ENCODE data around the gene SP6. TPM values are rescaled to one million over a fixed set of nuclear protein-coding genes. Genes with fewer than 3 reads are reported as not detected.
A peak's percentile ranks its signal among the peaks of the same experiment; 100 is the strongest.

Gene SP6
- total RNA-seq, 1 donor from 2014 or later: 0.08 TPM

DNA sequence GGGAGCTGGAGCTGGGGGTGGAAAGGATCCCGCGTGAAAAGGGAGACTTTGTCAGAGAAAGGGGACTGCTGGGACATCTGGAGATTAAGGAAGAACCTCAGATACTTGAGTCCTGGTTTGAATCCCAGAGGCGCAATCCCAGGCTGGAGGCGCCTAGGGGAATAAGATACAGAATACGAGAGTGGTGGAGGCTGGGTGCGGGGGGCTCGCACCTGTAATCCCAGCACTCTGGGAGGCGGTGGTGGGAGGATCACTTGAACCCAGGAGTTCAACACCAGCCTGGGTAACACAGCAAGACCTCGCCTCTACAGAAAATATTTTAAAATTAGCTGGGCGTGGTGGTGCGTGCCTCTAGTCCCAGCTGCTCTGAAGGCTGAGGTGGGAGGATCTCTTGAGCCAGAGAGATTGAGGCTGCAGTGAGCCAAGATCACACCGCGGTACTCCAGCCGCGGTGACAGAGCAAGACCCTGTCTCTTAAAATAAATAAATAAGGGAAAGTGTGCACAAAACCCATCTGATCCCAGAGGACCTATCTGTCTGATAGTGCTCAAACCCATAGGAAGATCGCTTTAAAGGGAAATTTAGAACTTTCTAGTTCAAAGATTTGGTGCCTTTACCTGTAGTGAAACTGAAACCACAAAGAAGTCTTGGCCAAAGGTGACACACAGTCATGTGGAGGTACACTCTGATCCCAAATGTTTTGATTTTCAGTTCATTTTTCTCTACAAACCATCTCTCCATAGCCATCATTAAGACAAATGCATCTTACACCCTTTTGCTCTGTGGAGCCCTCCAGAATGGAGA lies 9.3 kb downstream of the SP6 start:
- intact Hi-C loops (cut with DNase I): loop anchor here (2.0 to 5.0 kb wide), 3 partner anchors 47 to 131 kb away; partner anchors contain the start of gene CDK5RAP3
- ATAC-seq (ENCODE audit: poor library complexity) (no peak), DNase-seq (no peak)

DNA sequence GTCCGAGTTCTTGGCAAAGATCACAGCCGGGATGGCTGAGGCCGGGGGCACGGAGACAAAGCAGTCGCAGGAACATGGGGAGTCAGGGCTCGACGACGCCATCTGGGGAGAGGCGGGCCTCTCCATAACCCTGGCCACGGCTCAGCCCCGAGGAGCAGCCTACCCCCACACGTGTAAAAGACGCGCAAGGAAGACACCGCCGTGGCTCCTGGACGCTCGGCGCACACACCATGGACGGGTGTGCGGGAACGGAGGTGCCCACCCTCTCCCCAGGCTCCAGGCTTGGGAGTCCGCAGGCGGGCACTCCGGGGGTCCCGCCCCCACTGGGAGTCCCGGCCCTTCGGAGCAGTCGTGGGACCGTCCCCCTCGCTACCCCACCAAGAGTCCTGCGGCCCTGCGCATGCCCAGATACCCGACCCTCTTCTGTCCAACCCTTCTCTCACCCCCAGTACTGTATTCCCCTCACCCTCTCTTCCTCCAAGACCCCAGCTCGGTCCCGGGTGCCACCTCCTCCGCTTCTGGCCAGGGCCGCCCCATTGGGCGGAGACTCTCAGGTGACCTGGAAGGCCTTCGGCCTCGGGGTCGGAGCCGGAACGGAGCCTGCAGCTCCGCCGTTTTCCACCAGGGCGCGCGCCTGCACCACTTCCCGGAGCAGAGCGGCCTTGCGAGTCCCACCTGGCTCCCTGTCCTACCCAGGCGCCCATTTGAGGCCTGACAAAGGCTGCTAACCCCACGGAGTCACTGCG lies 10.0 kb downstream of the SP6 start, which contains the start of gene SCRN2:
Gene SCRN2, minus strand, starts transcription at position 532 of the 746 bp plus-strand sequence. Its CDS starts 430 bp downstream, at position 102.
- intact Hi-C loops (cut with DNase I): loop anchor here (5.0 kb wide), 2 partner anchors 106 to 131 kb away; partner anchors contain the start of gene CDK5RAP3
- peak; percentile 96 for DNase-seq
- peak; percentile 96 for ATAC-seq (ENCODE audit: poor library complexity)

DNA sequence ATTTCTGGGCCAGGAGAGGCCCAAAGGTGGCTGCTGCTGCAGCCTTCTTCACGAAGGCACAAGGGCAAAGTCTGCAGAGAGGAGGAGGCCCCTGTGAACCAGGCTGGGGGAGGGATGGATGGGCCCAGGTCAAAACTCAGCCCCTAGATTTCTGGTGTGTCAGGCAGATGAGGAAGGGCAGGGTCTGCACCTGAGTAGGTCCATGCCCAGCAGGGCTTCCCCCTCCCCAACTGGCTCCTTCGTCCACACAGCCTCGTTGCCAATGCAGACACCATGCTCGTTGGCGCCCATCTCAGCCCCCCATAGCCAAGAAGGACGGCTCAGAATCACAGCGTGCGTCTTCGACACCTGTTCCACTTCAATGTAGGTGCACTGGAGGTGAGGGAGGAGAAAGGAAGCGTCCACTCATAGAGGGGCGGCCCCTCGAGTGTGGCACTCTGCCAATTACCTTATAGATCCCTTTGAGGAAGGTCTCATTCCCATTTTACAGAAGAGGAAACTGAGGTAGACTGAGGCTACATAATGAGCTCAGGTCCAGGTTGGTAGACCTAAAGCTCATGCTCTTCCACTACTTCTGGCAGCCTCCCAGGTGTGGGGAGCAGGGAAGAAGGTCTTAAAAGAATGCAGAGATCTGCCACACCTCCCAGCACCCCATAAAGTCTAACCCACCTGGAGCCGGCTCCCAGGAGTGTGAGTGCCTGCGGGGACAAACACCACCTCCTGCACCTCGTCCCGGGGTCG lies 10.8 kb downstream of the SP6 start:
- ATAC-seq (ENCODE audit: poor library complexity) (no peak), DNase-seq (no peak)

DNA sequence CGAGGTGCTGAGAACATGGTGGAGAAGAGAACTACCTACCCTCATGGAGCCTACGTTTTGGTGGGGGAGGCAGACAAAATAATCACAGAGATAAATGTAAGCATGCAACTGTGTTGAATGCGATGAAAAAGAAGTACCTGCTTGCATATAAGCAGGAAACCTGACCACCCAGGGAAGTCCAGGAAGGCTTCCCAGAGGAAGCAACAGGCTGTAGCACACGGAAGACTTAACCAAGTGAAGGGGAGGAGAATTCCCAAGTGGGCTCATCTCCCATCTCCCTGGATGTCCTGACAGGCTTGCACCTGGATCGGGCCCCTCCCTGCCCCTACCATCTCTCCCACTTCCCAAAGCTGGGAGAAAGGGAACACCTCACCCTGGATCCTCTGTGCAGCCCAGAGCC lies 11.9 kb downstream of the SP6 start:
- intact Hi-C loops (cut with DNase I): no loop called here
- no peak for ATAC-seq (ENCODE audit: poor library complexity)
- no peak for DNase-seq

More for the DNA sequence above, 10.8 kb downstream of the SP6 start:
- intact Hi-C loops (cut with DNase I): loop anchor here (5.0 kb wide), 2 partner anchors 107 to 132 kb away; partner anchors contain the start of gene CDK5RAP3

DNA sequence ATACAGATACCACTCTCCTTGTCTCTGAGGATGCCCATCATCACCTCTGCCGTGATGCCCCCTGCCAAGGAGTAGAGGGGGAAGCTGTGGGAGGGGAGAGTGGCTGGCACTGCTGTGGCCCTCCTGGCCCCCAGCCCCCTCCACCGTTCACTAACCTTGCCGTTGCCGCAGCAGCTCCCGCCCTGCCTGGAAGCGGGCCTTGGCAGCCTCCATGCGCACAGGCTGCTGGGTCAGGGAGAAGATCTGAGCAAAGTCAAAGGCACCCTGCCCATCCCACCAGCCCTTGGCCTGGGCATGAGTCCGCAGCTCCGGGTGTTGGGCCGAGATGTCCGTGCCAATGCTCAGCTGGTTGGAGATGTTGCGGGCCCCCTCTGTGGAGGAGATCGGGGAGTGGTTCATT lies 12.3 kb downstream of the SP6 start:
- DNase-seq (no peak), ATAC-seq (ENCODE audit: poor library complexity) (no peak)
- intact Hi-C loops (cut with DNase I): no loop called here

DNA sequence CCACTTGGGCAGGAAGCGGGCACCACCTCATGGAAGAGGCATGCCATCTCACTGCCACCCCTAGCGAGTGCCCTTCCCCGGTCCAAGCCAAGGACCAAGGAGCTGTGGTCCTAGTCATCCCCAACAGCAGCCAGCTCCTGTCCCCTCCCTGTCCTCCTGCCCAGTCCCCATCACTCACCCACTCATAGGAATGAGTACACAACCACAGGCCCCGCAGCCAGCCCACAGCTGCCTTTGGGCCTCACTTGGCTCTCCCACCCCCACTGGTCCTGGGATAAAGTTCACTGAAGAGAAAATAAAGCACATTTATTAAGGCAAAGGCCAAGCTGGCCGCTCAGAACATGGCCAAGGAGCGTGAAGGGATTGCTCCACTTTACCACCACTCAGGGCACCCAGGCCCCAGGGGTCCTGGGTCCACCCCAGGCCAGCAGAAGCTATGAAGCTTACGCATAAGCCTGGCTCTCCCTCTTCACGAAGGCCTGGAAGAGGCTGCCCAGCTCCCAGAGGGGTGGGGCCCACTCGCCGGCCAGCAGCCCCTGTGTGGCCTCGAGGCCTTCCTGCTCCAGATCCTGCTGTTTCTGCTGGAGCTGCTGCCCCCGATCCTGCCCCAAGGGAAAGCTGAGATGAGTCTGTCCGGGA lies 13.4 kb downstream of the SP6 start:
- DNase-seq (peak; percentile 57), ATAC-seq (ENCODE audit: poor library complexity) (no peak)
- intact Hi-C loops (cut with DNase I): no loop called here

DNA sequence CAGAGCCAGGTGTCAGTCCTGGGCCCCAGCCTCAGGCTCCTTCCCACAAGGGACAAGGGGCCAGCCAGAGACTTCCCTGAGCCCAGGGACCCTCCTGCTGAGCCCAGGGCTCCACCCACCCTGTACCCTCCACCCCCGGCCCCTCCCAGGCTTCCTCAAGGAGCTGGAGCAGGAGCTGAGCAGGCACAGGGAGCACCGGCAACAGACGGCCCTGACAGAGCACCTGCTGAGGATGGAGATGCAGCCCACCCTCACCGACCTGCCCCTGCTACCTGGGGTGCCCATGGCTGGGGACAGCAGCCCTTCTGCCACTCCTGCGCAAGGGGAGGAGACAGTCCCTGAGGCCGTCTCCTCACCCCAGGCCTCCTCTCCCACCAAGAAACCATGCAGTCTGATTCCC lies 14.4 kb downstream of the SP6 start:
- ATAC-seq (ENCODE audit: poor library complexity) (no peak), DNase-seq (no peak)
- intact Hi-C loops (cut with DNase I): no loop called here

DNA sequence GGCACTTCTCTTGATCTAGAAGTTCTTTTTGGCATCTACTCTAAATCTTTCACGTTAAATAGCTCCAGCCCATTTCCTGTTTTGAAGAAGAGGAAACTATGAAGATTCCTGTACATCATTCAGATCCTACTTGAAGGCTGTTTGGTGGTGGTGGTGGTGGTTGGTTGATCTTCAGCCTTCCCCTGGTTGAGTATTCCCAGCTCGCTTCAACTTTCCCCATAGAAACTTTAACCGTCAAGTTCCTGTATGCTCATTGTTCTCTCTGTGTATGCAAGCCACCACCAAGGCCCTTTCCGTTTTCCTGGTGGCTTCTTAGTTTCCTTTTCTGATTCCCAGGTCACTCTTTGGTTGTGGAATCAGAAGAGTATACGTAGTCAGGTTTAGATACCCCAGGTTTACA lies 16.2 kb downstream of the SP6 start:
- intact Hi-C loops (cut with DNase I): no loop called here
- DNase-seq (no peak), ATAC-seq (ENCODE audit: poor library complexity) (no peak)

DNA sequence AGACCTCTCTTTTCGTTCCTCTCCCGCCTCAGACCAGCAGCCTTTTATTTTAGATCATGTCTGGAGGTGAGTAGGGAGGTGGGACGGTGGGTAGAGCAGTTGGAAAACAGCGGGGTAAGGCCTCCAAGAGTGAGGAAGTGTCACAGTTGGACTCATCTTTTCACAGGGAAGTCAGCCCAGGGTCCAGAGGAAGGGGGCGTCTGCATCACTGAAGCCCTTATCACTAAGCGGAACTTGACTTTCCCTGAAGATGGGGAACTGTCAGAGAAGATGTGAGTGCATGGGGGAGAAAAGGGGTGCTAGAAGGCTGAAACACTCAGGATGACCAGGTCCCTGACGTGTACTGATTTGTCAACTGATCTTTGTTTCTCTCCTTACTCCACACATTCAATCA lies 19.0 kb downstream of the SP6 start:
- ATAC-seq (ENCODE audit: poor library complexity) (peak; percentile 6), DNase-seq (no peak)
- intact Hi-C loops (cut with DNase I): no loop called here

DNA sequence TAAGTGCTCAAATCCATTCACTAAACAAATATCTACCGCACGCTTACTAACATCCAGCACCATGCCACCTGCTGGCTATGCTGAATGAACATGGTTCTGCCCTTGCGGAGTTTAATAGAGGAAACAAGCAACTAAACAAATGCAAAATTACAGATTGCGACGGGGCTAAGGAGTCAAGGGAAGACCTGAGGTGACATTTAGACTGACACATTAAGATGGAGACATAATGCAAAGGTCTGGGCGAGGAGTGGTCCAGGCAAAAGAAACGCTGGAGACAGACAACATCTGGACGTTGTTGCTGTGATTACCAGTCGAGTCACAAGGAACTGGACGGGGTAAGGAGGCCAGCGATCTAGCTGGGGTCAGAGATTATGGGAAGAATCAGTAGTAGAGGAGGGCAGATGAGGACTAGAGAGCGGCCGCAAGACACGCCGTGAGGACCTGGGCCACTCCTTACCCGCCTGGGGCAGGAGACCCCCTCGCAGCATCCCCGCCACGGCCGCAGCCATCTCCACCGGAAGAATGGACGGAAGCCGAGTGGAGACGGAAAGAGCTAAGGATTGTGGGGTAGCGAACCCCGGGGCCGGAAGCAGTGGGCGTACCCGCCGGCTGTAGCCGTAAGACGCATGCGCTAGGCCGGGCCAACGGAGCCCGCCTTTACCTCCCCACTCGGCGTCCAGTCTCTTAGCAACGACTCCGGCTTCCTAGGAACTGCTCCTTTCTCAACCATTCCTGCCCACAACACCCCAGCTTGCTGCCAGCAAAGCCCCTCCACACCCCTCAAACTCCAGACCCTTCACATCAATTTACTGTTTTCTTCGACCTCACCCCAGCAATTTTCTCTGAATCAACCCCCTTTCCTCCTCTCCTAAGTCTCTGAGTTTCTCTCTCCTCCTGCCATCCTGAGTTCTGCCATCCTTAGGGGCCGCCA lies 19.7 kb downstream of the SP6 start, which contains the start of the genes LRRC46 and MRPL10:
Gene LRRC46, plus strand, starts transcription at position 668 of the 931 bp plus-strand sequence. CDS start 320 bp downstream, outside the sequence.
Gene MRPL10, minus strand, starts transcription at position 539 of the 931 bp plus-strand sequence. Its CDS starts 30 bp downstream, at position 509.
- DNase-seq: peak; percentile 96
- peak; percentile 98 for ATAC-seq (ENCODE audit: poor library complexity)
- intact Hi-C loops (cut with DNase I): no loop called here

DNA sequence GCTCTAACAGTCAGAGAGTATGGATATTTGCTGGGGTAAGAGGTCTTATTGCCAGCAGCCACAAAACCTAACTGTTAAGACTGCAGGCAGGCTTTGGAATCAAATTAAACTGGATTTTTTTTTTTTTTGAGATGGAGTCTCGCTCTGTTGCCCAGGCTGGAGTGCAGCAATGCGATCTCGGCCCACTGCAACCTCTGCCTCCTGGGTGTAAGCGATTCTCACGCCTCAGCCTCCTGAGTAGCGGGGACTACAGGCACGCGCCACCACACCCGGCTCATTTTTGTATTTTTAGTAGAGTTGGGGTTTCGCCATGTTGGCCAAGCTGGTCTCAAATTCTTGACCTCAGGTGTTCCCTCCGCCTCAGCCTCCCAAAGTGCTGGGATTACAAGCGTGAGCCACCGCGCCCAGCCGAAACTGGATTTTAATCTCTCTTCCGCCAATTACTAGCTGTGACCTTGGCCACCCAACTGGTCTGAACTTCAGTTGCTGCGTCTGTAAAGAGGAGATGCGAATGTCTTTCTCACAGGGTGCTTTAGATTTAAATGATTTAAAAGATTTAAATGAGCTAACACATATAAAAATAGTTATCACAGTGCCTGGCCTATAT lies 20.5 kb downstream of the SP6 start:
- DNase-seq: no peak
- intact Hi-C loops (cut with DNase I): no loop called here
- ATAC-seq (ENCODE audit: poor library complexity): no peak

DNA sequence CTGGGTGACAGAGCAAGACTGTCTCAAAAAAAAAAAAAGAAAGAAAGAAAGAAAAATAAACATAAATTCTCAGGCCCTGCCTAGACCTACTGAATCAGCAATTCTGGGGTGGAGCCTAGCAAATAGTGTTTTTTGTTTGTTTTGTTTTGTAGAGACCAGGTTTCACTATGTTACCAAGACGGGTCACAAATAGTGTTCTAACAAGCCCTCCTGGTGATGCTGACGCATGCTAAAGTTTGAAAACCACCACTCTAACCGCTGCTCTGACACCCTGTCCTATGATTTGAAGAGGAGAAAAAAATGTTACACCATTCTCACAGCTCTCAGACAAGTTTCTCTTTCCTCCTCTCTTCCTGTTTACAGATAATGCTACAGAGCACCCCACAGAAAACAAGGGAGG lies 21.1 kb downstream of the SP6 start:
- intact Hi-C loops (cut with DNase I): no loop called here
- DNase-seq (no peak), ATAC-seq (ENCODE audit: poor library complexity) (no peak)

DNA sequence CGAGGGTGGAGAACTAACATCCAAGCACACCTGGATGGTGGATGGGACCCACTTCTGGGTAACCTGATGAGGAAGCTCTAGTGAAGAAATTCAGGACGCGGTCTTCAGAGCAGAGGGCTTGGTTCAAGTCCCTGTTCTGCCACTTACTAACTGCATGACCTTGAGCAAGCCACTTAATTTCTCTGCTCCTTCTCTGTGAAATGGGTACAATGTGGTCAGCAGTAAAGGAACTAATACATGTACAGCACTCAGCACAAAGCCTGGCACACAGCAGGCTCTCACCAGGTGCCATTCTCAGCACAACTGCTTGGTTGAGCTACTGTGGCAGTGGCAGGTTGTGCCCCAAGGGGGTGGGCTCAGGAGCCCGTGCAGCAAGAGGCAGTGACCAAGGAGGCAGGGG lies 27.4 kb downstream of the SP6 start:
- DNase-seq: no peak
- no peak for ATAC-seq (ENCODE audit: poor library complexity)
- intact Hi-C loops (cut with DNase I): no loop called here

DNA sequence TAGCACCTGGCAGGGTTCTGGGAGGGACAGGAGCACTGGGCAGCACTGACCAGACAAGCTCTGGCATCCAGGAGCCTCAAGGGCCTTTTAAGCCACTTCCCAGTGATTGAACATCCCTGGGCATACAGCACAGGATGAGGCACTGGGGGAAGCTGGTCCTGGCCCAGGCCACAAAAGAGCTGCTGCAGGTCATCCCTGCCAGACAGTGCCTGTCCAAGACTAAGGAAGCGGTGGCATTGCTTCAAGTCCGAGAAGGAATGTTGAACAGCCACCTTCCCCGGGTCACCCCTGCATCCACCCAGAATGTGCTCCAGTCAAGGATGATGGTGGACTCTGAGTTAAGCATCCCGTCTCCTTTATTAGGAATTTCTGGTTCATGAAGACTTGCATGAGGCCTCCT lies 28.2 kb downstream of the SP6 start:
- no peak for ATAC-seq (ENCODE audit: poor library complexity)
- DNase-seq: peak; percentile 3
- intact Hi-C loops (cut with DNase I): no loop called here

DNA sequence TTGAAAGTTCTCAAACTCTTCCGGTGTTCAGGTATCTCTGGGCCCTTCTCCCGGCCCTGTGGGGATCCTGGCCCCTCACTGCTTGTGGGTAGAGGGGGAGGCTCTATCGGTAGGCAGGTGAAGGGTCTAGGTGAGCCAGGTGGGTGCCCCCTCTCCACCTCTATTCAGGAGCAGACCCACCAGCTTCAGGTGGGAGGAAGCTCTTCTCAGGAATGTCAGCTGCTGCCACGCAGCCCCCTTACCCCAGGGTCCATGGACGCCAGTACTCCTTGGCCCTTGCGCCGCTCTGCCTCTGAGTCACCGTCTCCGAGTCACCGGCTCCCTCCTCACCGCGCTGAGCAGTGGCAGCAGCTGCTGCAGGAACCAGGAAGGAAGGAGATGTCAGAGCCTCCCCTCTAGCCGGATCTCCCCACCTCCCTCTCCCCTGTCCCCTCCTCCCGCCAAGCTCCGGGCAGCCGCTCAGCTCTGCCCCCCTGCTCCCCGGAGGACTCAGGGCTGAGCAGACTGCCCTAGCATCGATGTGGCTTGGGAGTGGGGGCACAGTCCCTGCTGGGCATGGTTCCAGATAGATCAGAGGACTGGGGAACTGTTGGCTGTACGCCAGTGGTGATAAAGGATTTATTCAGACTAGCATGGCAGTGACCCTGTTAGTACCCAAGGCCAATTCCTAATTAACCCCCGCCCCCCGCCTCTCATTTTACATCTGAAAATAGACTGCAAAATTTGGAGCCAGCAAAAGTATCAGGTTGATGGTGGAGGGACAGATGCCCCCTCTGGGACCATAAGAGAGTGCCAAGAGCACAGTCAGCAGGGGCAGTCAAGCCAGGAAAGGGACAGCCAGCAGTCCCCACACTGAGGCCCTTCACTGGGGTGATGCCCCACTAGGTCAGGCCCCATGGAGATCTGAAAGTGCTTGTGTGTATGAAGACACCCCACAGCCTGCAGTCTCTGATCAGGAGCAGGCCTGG lies 29.3 kb downstream of the SP6 start, which contains the start of gene OSBPL7:
Gene OSBPL7, minus strand, starts transcription at position 371 of the 968 bp plus-strand sequence. CDS start 1,516 bp downstream, outside the sequence.
- peak; percentile 81 for ATAC-seq (ENCODE audit: poor library complexity)
- DNase-seq: peak; percentile 75
- intact Hi-C loops (cut with DNase I): no loop called here

DNA sequence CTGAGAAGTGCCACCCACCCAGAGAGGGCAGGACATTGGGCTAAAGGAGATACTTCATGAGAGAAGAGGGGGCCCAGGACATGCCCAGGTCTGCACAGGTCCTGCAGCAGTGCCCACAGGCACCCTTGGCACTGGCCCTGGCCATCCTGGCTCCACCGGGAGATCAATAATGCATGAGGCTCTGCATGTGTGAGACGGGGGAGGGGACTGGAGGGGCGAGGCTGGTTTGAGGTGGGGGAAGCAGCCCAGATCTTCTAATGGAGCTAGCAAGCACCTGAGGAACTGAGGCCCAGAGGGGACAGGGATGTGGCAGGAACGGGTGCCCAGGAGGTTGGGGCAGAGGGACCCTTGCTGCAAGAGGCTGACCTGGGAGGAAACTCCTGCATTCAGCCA lies 29.9 kb downstream of the SP6 start:
- ATAC-seq (ENCODE audit: poor library complexity) (no peak), DNase-seq (no peak)
- intact Hi-C loops (cut with DNase I): no loop called here
